Glomerular visceral epithelial cell (primary cell): ENCODE measurements around the gene TTC23L.

Source experiments
- DNase-seq: peaks from one replicate; pipeline ENCODE4 v3.0.0-alpha.2; 2016; ENCODE audit errors: extremely low spot score

Gene TTC23L

DNA sequence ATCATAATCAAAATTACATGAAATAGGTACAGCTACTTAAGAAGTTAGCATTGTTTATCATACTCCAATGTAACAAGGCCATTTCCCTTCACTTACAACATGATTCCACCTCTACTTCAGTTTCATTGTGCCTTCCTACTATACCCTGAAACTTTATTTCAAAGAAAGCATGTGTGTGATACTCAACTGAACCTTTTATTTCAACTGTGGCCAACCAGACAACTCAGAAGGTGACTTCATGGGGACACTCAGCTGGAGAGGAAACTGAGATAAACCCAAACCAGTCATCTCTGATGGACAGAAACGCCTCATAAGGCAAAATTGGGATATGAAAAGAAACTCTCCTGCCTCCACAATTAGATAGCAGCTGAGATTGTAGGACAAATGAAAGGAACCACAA, 5.9 kb upstream of the TTC23L start:
- DNase-seq: no peak

DNA sequence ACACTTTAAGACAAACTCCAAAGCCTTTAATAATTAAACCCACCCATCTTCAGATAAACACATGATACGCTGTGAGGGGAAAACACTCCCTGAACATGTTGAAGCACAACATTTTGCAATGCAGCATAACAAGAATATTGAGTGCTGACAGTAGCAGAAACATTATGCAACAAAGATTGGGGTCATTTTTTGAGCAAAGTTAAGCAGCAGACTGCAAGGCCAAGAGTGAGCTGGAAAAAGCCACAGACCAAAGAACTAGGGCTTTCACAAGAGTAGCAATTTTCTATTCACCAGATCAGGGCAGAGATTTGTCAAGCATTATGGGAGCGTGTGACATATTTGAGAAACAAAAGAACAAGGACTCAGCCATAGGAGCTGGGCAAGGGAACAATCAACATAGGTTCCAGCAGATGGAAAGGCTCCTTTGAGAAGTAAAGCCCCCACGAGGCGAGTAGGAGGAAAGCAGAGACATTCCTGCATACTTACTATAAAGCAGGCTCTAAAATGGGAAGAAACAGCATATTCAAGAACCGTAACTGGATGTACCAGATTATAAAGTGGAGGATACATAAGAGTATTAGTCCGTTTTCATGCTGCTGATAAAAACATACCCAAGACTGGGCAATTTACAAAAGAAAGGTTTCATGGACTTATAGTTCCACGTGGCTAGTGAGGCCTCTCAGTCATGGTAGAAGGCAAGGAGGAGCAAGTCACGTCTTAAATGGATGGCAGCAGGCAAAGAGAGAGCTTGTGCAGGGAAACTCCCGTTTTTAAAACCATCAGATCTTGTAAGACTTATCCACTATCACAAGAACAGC, 4.8 kb upstream of the TTC23L start:
- DNase-seq: no peak

DNA sequence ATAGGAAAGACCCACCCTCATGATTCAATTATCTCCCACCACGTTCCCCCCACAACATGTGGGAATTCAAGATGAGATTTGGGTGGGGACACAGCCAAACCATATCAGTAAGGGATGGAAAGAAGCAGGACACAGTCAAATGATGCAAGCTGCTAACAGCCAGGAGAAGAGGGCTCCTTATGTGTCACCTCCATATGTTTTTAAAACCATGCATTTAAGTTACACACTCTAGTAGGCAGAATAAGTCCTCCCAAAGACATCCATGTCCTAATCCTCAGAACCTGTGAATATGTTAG, 4.2 kb upstream of the TTC23L start:
- no peak for DNase-seq

DNA sequence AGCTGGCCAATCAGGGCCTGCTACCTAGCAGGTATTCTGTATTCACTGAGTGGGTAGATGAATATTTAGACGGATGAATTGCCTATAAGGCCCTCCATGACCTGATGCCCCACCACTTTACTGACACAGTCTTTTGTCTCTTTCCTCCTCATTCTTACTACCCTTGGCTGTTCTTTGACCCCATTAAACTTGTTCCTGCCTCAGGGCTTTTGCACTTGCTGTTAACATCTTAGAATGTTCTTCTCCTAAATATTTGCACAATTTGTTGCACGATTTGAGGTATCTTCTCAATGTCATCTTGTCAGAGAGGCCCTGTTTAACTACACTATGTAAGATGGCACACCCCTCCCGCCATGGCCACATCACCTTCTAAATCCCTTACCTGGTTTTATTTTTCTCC, 3.3 kb upstream of the TTC23L start:
- DNase-seq: no peak

DNA sequence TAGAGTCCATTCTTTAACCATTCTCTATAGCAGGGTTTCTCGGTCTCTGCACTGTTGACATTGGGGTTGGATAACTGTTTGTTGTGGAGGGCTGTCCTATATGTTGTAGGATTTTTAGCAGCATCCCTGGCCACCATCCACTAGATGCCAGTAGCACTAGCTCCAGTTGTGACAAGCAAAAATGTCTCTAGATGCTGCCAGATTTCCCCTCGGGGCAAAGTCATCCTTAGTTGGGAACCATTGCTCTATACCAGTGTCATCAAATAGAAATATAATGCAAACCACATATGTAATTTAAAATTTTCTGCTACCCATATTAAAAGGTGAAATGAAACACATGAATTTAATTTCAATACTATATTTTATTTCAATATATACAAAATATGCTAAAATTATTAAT, 2.9 kb downstream of the TTC23L start:
- no peak for DNase-seq

DNA sequence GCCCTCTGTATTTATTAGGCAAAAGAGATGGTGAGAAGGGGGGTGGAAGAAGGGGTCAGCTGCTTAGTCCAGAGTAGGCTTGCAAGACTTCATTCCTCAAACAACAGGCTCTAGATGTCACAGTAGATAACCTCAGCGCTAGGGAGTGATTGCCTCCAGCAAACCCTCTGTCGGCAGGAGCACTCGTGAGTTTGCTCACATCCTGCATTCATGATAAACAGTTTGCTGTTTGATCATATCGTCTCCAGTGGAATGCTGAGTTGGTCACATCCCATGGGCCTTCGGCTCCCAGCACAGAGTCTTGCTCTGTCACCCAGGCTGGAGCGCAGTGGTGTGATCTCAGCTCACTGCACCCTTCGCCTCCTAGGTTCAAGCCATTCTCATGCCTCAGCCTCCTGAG, 3.6 kb downstream of the TTC23L start:
- DNase-seq: no peak

DNA sequence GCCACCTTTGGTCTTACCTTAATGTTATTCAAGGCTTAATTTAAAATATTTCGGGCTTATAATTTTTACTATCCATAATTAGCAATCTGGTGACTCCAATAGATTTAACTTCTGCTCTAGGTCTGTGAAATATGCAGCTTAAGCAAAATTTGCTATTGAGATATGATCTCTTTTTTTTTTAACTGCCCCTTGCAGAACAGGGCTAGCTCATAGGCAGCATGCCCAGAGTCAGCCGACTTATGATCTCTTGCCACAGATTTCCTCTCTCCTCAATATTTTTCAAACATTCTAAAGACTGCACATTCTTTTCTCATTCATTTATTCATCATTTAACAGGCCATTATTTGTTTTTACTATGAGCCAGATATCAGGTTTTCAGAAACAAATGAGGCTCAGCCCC, 4.5 kb downstream of the TTC23L start:
- no peak for DNase-seq

DNA sequence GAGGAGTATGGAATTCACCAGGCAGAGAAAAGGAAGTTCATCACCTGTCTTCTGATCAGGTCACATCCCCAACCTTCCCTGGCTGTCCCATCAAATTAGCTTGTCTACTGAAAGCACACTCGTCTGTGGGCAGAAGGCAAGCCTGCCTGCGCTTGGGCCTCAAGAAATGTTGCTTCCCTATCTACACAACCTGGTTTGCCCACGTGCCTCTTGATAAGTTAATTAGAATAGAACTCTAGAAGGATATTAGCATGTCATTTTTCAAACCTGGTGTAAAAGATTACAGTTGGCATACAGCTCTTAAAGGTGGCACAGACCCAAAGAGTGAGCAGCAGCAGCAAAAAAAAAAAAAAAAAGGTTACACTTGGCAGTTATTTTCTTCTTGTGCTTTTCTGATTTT, 5.1 kb downstream of the TTC23L start:
- DNase-seq: no peak

DNA sequence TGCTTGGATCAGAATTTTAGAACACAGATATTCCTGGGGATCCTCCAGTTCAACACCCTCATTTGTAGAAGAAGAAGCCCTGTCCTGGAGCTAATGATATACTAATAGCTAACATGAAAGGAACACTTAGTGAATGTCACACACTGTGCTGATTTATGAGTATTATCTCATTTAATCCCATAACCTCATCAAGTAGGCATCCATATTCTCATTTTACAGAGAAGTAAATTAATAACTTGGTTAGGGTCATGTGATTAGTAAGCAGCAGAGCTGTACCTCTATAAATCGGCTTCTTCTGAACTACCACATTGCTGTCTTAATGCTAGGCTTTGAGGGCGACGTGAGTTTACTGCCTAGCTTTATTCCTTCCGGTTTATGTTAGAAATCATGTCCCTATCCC, 6.0 kb downstream of the TTC23L start:
- DNase-seq: no peak

DNA sequence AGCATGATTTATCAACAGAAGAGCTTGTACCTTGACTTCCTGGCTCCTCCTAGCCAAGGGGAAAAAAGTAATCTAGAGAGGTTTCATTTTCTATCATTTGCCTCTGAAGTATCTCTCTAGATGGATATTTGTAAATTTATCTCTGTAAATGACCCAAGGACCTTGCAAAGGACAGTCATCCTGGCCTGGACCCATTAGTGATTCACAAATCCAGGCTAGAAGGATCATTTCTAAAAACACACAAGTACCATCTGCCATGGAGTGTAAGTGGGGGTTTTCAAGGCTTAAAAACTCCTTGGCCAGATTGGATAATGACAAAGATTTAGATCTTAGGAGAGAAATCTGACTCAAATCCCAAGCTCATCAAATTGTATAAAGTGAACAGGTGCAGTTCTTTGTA, 8.1 kb downstream of the TTC23L start:
- DNase-seq: no peak

DNA sequence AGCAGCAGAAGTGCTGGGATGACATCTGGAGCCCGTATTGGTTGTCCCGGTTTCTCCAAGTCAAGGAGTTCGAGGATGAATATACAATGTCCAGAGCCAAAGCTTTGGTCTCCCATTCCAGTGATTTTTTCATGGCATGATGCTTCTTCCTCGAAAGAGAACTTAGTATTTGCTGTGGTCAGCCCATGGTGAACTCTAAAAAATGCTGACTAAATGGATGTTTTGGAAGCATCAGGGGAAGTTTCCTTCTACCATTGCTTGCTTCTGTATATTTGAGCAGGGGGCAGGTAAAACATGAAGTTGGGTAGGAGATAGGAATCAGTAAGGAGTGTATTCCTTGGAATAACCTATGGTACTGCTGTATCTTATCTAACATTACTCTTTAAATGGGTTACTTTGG, 8.6 kb downstream of the TTC23L start:
- no peak for DNase-seq

DNA sequence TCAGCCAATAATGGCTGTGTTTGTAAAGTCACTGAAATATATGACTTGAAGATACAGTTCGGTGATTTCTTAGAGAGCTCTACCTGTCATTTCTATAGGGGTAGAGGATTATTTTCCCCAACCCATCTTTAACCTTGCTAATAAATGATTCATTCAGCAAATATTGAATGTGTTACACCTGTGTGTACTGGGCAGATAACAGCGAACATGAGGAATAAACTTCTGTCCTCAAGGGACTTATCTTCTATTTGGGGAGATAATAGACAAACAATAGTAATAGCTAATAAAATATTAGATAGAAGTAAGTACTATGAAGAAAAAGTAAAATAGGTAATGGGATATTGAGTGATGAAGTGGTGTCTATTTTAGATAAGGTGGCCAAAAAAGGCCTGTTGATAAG, 9.3 kb downstream of the TTC23L start:
- no peak for DNase-seq

DNA sequence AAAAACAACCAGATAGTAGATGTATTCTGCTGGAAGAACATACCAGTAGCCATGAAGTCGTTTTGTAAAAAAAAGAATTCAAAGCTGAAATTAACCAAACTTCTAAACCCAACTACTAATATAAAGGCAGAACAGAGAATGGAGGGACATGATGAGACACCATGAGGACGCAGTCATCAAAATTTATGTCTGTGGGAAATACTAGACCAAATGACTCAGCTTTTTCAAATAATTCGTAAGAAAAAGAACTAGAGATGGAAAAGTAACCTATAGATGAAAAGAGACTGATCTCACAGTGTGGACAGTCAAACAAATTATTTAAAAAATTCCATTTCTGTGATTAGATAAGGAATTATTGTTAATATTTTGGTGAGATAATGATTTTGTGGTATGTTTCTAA, 10.3 kb downstream of the TTC23L start:
- DNase-seq: no peak

DNA sequence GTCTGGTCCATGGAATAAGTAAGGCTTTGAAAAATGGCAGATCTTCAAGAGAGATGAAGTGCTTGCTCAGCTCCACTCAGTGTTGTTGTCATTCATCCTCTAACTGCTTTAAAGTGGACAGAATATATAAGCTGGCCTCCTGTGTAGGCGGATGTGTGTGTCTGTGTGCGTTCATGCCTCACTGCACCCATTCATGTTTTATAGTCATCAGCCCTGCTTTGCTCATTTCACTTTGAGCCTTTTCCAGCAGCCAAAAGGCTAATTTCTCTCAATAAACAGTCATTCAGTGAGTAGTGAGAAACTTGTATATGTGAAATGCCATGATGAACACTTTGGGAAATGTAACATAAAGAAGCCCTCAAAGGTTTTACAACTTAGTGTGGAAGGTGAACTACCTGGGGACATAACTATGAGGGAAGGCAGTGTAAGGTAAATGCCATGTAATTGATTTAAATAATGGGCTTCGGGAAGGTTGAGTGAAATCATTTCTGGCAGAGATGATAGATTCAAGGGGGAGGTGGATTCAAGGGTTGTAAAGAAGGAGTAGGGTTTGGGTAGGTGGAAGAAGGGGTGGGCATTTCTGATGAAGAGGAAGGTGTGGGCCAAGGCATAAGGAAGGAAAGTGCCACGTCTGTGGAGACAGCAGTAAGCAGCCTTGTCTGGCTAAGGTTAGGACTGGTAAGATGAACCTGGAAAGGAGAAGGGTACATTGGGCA, 15.7 kb downstream of the TTC23L start:
- DNase-seq: peak; percentile 58

DNA sequence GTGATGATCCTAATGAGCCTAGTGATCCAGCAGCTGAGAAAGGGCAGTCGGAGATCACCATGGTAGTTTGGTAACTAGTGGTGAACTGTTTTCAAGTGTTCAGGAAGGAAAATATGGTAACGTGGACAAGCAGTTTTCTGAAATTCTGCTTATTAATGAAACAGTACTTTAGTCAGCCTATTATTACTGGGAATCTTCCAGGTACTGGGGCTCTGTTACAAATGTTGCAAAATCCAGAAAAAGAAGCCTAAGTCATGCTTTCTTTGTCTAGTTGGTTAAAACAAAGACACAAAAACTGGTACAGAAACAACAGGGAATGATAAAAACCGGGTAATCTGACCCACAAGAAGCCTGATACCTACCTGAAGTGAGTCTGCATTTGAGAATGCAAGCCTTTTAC, 18.2 kb downstream of the TTC23L start:
- DNase-seq: no peak

DNA sequence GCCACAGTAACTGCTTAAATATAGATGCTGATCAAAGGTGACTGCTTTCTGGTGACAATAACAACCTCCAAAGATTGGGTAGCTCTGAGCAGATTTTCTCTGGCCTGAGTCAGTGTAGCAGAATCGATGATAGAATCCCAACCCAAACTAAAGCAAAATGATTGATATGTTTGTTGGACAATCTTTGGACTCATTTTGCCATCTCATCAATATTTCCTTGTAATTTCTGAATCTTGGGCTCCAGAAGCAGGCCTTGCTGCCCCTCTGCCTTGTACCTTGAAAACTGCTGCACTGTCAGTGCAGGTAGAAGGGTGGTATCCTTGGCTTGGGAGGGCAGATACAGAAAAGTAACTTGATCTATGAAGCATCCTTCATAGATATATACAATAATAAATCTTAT, 18.9 kb downstream of the TTC23L start:
- DNase-seq: no peak

DNA sequence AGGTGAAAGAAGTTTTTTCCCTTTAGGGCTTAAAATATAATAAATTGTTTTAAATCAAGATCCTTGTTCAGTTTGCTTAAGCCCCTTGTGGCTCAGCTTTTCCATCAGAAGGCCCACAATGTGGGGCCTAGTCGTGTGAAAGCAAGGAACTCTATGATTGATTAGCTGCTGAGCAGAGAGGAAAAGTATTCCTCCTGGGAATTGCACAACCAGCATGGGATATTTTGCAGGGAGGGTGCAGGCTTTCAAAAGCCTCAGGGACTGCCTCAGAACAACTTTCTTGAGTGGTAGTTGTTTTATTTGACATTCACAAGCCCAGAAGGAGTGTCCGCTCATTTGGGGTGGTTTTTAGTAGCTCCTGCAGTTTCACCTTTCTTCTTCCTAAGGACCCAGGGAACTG, 19.8 kb downstream of the TTC23L start:
- no peak for DNase-seq

DNA sequence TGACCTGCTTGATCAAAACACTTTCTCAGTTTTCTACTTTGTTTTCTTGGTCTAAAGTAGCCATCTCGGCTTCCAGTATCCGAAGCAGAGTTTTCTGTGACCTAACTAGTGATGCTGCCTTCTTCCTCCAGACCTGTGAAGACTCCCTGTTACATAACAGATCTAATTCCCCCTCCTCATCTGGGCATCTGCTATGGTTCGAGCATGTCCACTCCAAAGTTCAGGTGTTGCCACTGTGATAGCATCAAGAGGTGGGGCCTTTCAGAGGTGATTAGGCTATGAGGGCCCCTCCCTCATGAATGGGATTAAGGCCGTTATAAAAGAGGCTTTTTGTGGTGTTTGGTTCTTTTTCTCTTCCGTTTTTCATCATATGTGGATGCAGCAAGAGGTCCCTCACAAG, 20.3 kb downstream of the TTC23L start:
- no peak for DNase-seq

DNA sequence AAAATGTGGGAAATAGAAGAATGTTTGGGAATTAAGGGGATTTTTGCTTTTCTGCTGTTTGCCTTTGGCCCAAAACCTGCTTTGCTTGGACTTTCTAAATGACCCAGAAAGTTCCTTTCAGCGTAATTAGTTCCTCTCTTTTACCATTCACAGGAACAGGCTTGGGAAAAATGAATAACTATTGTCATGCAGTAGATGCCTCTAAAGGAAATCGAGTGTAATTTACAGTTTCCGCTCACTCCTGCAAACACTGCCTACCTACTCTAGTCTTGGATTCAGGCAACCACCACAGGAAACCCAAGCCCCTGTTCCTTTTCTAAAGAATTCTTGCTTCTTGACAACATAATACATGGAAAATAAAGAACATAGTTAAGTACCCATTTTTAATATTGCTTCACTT, 25.0 kb downstream of the TTC23L start:
- DNase-seq: no peak

DNA sequence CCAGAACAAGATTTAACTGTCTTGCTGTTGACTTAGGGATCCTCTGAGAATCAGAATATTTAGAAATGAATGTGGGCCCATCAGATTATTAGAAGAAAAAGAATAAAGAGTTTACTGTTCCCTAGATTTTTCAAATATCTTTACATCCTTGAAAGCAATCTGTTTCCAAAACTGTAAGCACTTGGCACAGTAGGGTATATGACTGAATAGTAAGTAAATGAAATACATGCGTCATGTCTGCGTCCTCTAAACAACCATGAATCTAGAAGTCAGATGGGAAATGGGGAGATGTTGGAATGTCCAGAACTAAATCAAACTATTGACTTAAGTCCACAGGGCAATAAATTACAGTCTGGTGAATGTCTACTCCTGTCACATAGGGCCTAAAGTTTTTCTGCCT, 26.1 kb downstream of the TTC23L start:
- no peak for DNase-seq

DNA sequence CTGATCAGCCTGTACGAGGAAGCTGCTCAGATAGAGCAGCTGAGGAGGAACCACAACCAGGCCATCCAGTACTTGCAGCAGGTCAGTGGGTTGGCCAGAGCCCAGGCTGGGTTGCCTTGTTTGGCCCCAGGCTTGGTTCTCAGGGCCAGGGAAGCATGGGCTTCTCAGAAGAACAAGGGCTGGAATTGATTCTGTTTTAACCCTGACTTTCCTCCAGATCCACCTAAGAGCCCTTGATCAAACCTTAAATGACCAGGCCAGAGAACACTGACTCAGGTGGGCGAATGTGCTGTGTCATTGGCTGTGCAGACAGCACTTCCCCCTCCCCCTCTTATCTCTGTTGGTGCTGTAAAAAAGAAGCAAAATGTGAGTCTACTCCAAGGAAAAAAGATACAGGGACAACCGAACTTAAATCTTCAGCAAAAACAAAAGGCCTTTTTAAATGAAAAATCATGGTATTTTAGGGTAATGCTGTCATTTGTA, 28.1 kb downstream of the TTC23L start:
- no peak for DNase-seq

DNA sequence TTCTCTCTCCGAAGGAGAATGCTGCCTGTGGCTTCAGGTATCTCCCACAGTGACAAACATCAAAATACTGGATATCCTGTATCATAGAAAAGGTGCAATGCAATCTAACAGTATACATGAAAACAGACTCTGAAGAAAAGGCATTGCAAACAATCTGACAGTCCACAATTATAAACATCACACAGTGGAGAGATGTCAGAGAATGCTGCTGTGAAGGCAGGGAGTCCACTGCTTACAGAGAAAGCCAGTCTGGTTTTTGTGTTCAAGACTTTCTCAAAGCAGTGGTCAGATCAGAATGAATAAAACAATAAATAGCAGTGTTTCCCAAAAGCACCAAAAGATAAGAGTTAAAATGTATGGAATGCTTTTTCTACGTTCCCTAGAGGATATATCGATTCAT, 28.7 kb downstream of the TTC23L start:
- no peak for DNase-seq

DNA sequence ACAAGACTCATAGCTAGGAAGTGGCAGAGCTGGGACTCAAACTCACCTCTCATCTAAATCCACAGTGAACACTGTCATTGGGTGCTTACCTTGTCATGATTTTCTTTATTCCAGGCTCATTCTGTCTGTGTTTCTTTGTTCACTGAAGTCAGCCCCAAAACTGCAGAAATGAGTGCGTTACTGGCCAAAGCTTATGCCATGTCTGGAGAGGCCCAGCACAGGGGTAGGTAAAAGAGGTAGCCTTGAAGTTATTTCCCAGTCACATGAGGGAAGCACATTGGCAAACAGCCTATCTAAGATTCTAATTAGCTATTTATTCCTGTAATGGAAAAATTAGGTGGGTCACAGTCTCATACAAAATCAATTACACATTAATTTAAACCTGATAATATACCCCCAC, 29.8 kb downstream of the TTC23L start:
- DNase-seq: no peak

DNA sequence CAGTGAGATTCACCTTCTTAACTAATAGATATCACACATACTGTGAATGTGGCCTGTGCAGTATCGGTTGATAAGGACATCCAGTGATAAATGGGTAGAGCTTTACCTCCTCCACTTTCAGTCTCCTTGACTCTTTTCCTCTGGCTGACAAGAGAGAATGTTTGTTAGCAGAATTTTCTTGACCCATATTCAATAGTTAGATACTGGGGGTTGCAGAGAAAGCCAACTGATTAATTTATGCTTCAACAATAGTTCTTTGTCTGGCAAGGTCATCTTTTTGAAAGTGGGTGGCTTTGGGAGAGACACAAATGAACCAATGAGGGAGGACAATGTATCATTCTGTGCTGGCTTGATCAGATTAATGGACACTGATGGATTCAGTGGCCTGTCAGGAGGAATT, 30.3 kb downstream of the TTC23L start:
- DNase-seq: no peak
